SK-N-SH treated with all-trans-retinoic acid at 6 μM for 48 hours (cell line): ENCODE measurements around the gene PLA2G4F.

Source experiments
- ATAC-seq: fragments of 200-7000 bp; cut with Tn5 transposase; 3 replicates; pipeline ENCODE4 v1.9.1; 2020; ENCODE audit warnings: mild to moderate bottlenecking, moderate library complexity
- ARNTL ChIP-seq: fragments of 450-650 bp; formaldehyde crosslinking; IDR thresholded peaks from 2 replicates; pipeline ENCODE4 v1.5.0; 2020; ENCODE audit warnings: low read depth, mild to moderate bottlenecking, moderate library complexity, borderline replicate concordance
- BACH2 ChIP-seq: fragments of 250-450 bp; sonication (Bioruptor Pico); IDR thresholded peaks from 2 replicates; pipeline ENCODE4 v1.9.0; 2021; ENCODE audit warnings: mild to moderate bottlenecking, borderline replicate concordance
- CSDC2 ChIP-seq: fragments of 250-450 bp; sonication (Bioruptor Pico); IDR thresholded peaks from 2 replicates; pipeline ENCODE4 v1.5.0; 2020; ENCODE audit warnings: mild to moderate bottlenecking, moderate library complexity
- ESRRG ChIP-seq: fragments of 250-450 bp; sonication (Bioruptor Pico); IDR thresholded peaks from 2 replicates; pipeline ENCODE4 v1.6.1; 2021; ENCODE audit warnings: mild to moderate bottlenecking
- GLIS3 ChIP-seq: fragments of 250-450 bp; sonication (Bioruptor Pico); IDR thresholded peaks from 2 replicates; pipeline ENCODE4 v1.5.0; 2020; ENCODE audit warnings: mild to moderate bottlenecking, moderate library complexity
- ISL1 ChIP-seq: fragments of 250-450 bp; sonication (Bioruptor Pico); IDR thresholded peaks from 2 replicates; pipeline ENCODE4 v2.1.2; 2022; ENCODE audit warnings: mild to moderate bottlenecking, moderate library complexity
- OSR1 ChIP-seq: fragments of 250-450 bp; sonication (Bioruptor Pico); IDR thresholded peaks from 2 replicates; pipeline ENCODE4 v1.8.0; 2022; ENCODE audit warnings: moderate library complexity, mild to moderate bottlenecking, inconsistent platforms
- PPARA ChIP-seq: fragments of 250-450 bp; sonication (Bioruptor Pico); IDR thresholded peaks from 2 replicates; pipeline ENCODE4 v1.5.0; 2020; ENCODE audit warnings: mild to moderate bottlenecking, borderline replicate concordance
- RARB ChIP-seq: fragments of 250-450 bp; sonication (Bioruptor Pico); IDR thresholded peaks from 2 replicates; pipeline ENCODE4 v1.8.0; 2021; ENCODE audit warnings: mild to moderate bottlenecking, moderate library complexity
- SNAI2 ChIP-seq: fragments of 250-450 bp; sonication (Bioruptor Pico); IDR thresholded peaks from 2 replicates; pipeline ENCODE4 v1.5.0; 2020; ENCODE audit warnings: mild to moderate bottlenecking, moderate library complexity
- TCF4 ChIP-seq: fragments of 250-450 bp; sonication (Bioruptor Pico); IDR thresholded peaks from 2 replicates; pipeline ENCODE4 v1.8.0; 2021; ENCODE audit warnings: mild to moderate bottlenecking, moderate library complexity, borderline replicate concordance
- TOX ChIP-seq: fragments of 250-450 bp; sonication (Bioruptor Pico); IDR thresholded peaks from 2 replicates; pipeline ENCODE4 v1.8.0; 2021; ENCODE audit warnings: mild to moderate bottlenecking, moderate library complexity, borderline replicate concordance
- ZC3H10 ChIP-seq: fragments of 250-450 bp; sonication (Bioruptor Pico); IDR thresholded peaks from 2 replicates; pipeline ENCODE4 v1.5.1; 2021; ENCODE audit warnings: mild to moderate bottlenecking, moderate library complexity
- ZFP3 ChIP-seq: fragments of 250-450 bp; sonication (Bioruptor Pico); IDR thresholded peaks from 2 replicates; pipeline ENCODE4 v1.5.0; 2020; ENCODE audit warnings: mild to moderate bottlenecking, moderate library complexity
- ZFP30 ChIP-seq: fragments of 450-650 bp; formaldehyde crosslinking; IDR thresholded peaks from 2 replicates; pipeline ENCODE4 v1.5.0; 2022; ENCODE audit warnings: mild to moderate bottlenecking, moderate library complexity
- ZNF565 ChIP-seq: fragments of 450-650 bp; formaldehyde crosslinking; conservative IDR thresholded peaks from 2 replicates; pipeline ENCODE4 v1.5.0; 2020; ENCODE audit warnings: low read depth, mild to moderate bottlenecking, moderate library complexity
- ZNF70 ChIP-seq: fragments of 450-650 bp; formaldehyde crosslinking; IDR thresholded peaks from 2 replicates; pipeline ENCODE4 v1.5.0; 2020; ENCODE audit warnings: mild to moderate bottlenecking, moderate library complexity
- TF ChIP-seq, protein P1 (sequence below): fragments of 250-450 bp; sonication (Bioruptor Pico); IDR thresholded peaks from 2 replicates; pipeline ENCODE4 v1.5.1; 2020; ENCODE audit warnings: low read depth, mild to moderate bottlenecking, moderate library complexity
- TF ChIP-seq, protein P2 (sequence below): fragments of 250-450 bp; sonication (Bioruptor Pico); IDR thresholded peaks from 2 replicates; pipeline ENCODE4 v1.5.1; 2021; ENCODE audit warnings: mild to moderate bottlenecking, moderate library complexity
- TF ChIP-seq, protein P3 (sequence below): fragments of 250-450 bp; sonication (Bioruptor Pico); IDR thresholded peaks from 2 replicates; pipeline ENCODE4 v1.8.0; 2021; ENCODE audit warnings: low read depth, mild to moderate bottlenecking, moderate library complexity, borderline replicate concordance
- TF ChIP-seq, protein P4 (sequence below): fragments of 250-450 bp; sonication (Bioruptor Pico); IDR thresholded peaks from 2 replicates; pipeline ENCODE4 v1.8.0; 2020; ENCODE audit warnings: mild to moderate bottlenecking, moderate library complexity, borderline replicate concordance

Gene PLA2G4F

DNA sequence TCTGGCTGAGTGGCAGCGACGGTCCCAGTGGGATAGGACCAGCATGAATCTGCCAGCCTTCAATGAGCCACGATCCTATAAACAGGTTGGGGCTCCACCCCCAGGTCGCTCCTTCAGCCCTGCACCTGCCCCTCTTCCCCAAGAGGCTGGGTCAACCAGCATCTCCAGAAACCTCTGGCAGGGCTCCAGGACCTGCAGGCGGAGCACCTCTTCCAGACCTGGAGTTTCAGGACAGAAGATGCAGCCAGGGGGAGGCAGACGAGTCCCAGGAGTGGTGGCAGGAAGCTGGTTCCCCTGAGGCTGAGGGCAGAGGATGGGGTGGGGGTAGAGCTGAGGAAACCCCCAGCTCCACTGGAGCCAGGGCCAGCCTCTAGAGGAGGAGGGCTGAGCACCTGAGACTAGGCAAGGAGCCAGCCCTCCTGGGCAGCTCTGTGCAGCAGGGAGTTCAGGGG, 61.9 kb downstream of the PLA2G4F start, which contains the start of gene PLA2G4D:
TSS of gene PLA2G4D (minus strand) at position 51 of the 452 bp plus-strand sequence. CDS start 103 bp downstream, outside the sequence.
- ATAC-seq: no peak

DNA sequence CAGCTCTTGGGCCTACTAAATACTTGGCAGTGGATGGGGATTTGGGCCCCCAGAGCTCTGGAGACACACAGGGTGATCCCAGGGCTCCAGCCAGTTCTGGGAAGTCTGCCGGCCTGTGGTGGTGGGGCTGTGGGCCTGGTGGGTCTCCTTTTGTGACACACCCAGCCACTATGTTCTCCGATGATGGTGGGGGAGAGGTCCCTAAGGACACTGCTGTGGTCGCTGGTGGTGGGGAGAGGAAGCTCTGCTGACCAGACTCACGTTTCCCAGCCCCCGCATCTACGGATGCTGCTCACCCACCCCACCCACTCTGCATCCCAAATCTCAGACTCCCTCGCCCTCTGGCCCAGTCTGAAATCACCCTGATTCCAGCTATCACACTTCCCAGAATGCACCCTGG, 62.5 kb downstream of the PLA2G4F start:
- TF ChIP-seq PPARA (CRISPR knock-in tag) (no peak), GLIS3 (CRISPR knock-in tag) (no peak), RARB (no peak), SNAI2 (no peak), TOX (no peak), OSR1 (CRISPR knock-in tag) (no peak)
- TF ChIP-seq, protein P1, sequence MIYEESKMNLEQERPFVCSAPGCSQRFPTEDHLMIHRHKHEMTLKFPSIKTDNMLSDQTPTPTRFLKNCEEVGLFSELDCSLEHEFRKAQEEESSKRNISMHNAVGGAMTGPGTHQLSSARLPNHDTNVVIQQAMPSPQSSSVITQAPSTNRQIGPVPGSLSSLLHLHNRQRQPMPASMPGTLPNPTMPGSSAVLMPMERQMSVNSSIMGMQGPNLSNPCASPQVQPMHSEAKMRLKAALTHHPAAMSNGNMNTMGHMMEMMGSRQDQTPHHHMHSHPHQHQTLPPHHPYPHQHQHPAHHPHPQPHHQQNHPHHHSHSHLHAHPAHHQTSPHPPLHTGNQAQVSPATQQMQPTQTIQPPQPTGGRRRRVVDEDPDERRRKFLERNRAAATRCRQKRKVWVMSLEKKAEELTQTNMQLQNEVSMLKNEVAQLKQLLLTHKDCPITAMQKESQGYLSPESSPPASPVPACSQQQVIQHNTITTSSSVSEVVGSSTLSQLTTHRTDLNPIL (CRISPR knock-in tag): no peak
- no peak for ATAC-seq

More for the DNA sequence above, 61.9 kb downstream of the PLA2G4F start, which contains the start of gene PLA2G4D:
- TF ChIP-seq CSDC2 (no peak), ZNF565 (CRISPR knock-in tag) (no peak), ZFP30 (CRISPR knock-in tag) (no peak), ESRRG (CRISPR knock-in tag) (no peak), RARB (no peak), TCF4 (CRISPR knock-in tag) (no peak), PPARA (CRISPR knock-in tag) (no peak), BACH2 (CRISPR knock-in tag) (no peak), GLIS3 (CRISPR knock-in tag) (no peak), ISL1 (CRISPR knock-in tag) (no peak), ZNF70 (CRISPR knock-in tag) (no peak)
- TF ChIP-seq, protein P2, sequence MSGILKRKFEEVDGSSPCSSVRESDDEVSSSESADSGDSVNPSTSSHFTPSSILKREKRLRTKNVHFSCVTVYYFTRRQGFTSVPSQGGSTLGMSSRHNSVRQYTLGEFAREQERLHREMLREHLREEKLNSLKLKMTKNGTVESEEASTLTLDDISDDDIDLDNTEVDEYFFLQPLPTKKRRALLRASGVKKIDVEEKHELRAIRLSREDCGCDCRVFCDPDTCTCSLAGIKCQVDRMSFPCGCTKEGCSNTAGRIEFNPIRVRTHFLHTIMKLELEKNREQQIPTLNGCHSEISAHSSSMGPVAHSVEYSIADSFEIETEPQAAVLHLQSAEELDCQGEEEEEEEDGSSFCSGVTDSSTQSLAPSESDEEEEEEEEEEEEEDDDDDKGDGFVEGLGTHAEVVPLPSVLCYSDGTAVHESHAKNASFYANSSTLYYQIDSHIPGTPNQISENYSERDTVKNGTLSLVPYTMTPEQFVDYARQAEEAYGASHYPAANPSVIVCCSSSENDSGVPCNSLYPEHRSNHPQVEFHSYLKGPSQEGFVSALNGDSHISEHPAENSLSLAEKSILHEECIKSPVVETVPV (CRISPR knock-in tag): no peak

DNA sequence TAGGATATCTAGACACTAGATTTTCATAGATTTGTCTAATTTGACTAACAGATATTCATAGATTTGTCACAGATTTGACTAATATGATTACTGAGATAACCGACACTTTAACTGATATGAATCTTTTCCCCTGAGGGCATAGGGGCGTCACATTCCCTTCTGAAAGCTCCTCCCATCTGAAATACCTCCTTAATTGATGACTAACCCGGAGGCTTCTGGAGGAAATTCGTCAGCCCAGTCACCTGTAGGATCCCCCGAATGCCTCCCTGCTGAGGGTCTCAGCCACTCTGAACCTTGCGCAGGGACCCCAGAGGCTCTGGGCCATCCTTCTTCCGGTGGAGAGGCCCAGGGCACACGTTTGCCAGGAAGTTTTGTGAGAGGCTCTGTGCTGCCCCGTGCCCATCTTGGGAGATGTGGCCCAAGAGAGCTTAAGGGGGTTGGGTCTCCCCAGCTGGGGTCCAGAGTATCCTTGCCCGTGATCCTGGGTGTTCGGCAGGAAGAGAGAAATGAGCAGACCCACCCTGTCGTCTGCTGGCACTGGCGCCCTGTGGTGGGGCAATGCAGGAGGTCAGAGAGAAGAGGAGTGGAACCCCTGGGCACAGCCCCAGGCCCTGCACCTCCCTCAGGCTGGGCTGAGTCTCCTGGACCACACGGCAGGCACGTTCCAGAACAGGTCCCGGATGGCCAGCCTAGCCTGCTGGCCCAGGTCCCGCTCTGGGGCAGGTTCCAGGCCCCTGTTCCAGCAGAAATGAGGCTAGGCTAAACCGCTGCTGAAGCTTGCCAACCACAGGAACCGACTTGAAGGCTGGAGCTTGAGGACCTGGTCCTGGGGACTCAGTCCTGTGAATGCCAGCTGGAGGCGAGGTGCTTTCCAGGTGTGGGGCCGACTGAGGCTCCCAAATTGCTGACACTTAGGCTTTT, 63.8 kb downstream of the PLA2G4F start:
- 0 out of 2 replicates have a peak, but pooled peaks have one; percentile 22 for TF ChIP-seq ISL1 (CRISPR knock-in tag)
- TF ChIP-seq SNAI2: no peak
- TF ChIP-seq ZFP3: no peak
- peak; percentile 73 for ATAC-seq

DNA sequence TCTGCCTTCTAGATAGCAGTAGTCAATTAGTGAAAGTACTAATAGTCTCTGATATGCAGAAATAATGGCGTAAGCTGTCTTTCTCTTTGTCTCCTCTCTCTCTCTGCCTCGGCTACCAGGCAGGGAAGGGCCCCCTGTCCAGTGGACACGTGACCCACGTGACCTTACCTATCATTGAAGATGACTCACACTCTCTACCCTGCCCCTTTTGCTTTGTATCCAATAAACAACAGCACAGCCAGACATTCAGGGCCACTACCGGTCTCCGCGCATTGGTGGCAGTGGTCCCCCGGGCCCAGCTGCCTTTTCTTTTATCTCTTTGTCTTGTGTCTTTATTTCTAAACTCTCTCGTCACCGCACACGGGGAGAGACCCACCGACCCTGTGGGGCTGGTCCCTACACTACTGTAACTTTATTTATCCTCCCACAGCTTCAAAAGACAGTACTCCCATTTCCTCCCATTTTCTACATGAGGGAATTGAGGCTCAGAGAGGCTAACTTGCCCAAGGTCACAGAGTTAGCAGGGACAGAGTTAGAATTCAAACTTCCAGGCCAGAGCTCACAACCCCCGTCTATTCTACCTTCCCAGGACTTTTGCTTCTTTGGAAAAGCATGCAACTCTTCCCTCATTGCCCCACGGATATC, 64.6 kb downstream of the PLA2G4F start:
- peak; percentile 15; the same call in 2 of the 3 replicates for ATAC-seq

DNA sequence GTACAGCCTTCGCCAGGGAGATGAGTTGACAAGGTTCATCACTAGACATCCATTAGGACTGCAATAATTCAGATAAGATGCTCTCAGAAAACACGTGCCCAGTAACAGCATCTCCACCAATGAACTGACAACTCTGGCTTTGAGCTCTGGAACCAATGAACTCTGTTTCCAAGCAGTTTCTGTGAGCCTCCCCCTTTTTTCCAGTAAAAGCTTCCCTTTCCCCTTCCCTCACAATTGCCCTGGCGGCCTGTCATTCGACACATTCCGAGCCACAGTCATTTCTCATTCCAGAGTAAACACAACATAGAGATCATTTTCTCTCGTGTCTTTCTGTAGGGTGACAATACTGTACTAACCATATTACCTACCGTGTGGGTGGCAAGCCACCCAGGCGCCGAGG, 65.7 kb downstream of the PLA2G4F start:
- TF ChIP-seq RARB (no peak), ZNF70 (CRISPR knock-in tag) (no peak), CSDC2 (no peak), OSR1 (CRISPR knock-in tag) (no peak), ZC3H10 (CRISPR knock-in tag) (no peak), PPARA (CRISPR knock-in tag) (no peak), TOX (no peak), ZNF565 (CRISPR knock-in tag) (no peak), ISL1 (CRISPR knock-in tag) (no peak), ARNTL (no peak)
- TF ChIP-seq, protein P3, sequence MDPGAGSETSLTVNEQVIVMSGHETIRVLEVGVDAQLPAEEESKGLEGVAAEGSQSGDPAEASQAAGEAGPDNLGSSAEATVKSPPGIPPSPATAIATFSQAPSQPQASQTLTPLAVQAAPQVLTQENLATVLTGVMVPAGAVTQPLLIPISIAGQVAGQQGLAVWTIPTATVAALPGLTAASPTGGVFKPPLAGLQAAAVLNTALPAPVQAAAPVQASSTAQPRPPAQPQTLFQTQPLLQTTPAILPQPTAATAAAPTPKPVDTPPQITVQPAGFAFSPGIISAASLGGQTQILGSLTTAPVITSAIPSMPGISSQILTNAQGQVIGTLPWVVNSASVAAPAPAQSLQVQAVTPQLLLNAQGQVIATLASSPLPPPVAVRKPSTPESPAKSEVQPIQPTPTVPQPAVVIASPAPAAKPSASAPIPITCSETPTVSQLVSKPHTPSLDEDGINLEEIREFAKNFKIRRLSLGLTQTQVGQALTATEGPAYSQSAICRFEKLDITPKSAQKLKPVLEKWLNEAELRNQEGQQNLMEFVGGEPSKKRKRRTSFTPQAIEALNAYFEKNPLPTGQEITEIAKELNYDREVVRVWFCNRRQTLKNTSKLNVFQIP (CRISPR knock-in tag): no peak
- TF ChIP-seq, protein P2 (CRISPR knock-in tag): no peak
- TF ChIP-seq, protein P4, sequence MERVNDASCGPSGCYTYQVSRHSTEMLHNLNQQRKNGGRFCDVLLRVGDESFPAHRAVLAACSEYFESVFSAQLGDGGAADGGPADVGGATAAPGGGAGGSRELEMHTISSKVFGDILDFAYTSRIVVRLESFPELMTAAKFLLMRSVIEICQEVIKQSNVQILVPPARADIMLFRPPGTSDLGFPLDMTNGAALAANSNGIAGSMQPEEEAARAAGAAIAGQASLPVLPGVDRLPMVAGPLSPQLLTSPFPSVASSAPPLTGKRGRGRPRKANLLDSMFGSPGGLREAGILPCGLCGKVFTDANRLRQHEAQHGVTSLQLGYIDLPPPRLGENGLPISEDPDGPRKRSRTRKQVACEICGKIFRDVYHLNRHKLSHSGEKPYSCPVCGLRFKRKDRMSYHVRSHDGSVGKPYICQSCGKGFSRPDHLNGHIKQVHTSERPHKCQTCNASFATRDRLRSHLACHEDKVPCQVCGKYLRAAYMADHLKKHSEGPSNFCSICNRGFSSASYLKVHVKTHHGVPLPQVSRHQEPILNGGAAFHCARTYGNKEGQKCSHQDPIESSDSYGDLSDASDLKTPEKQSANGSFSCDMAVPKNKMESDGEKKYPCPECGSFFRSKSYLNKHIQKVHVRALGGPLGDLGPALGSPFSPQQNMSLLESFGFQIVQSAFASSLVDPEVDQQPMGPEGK: no peak
- no peak for ATAC-seq
